Gastroesophageal sphincter (tissue), 3 donors: Measurements from ENCODE around the gene TGFB1.

Experiments used
- CTCF ChIP-seq, 4 experiments: fragments of 200-600 bp in 2 of 4; fragments of 450-650 bp in 2 of 4; sonication (generic) in 1 of 4; IDR thresholded peaks; one replicate each; pipeline ENCODE4 v1.5.1; 2017 to 2019; ENCODE audit warnings: antibody characterized with exemption in 4 of 4, mild to moderate bottlenecking in 2 of 4, moderate library complexity in 2 of 4
- EP300 ChIP-seq: sonication (generic); formaldehyde crosslinking; IDR thresholded peaks from one replicate; pipeline ENCODE4 v1.6.1; 2017; ENCODE audit warnings: antibody characterized with exemption, mild to moderate bottlenecking
- POLR2A ChIP-seq, 2 donors: fragments of 450-650 bp; IDR thresholded peaks; one replicate each; pipeline ENCODE4 v1.6.1; 2017; ENCODE audit warnings: antibody characterized with exemption in 2 of 2, mild to moderate bottlenecking in 2 of 2, moderate library complexity in 1 of 2

- TF ChIP-seq CTCF (IDR thresholded peaks at IDR 0.05) (no peak), POLR2A (IDR thresholded peaks at IDR 0.05) (no peak), EP300 (no peak)
These were observed 47.8 kb upstream of the TGFB1 start for GRCh38 chr19:41401483-41401882.
